Spinal cord (tissue), 10 donors: ENCODE results near the gene DLX2. TPM values are rescaled to one million over a fixed set of nuclear protein-coding genes. Genes with fewer than 3 reads are reported as not detected.
"Not testable (repeated sequence)": the region's sequence is repeated elsewhere in the genome, so short reads cannot be mapped to it uniquely, and the experiment has no call there.

Experiments used
- DNase-seq, 6 donors: peaks; one replicate each; pipeline versions ENCODE4 v3.0.0 to v3.0.0-alpha.2; 2013 to 2015; ENCODE audit warnings: low spot score in 6 of 6, low read depth in 4 of 6
- H3K27ac ChIP-seq: one replicate; pipeline ENCODE4 v1.5.1; 2013; ENCODE audit warnings: low read depth, low read length, control low read depth
- H3K27me3 ChIP-seq: one replicate; pipeline ENCODE4 v1.6.1; 2013; ENCODE audit warnings: low read length; ENCODE audit not compliant: control insufficient read depth, insufficient read depth
- H3K36me3 ChIP-seq: one replicate; pipeline ENCODE4 v1.6.1; 2013; ENCODE audit warnings: low read length; ENCODE audit not compliant: control insufficient read depth, insufficient read depth
- H3K4me1 ChIP-seq: one replicate; pipeline ENCODE4 v1.6.1; 2013; ENCODE audit warnings: low read length; ENCODE audit not compliant: control insufficient read depth, insufficient read depth
- H3K4me3 ChIP-seq: one replicate; pipeline ENCODE4 v1.5.1; 2013; ENCODE audit warnings: low read depth, low read length, control low read depth
- H3K9me3 ChIP-seq: one replicate; pipeline ENCODE4 v1.6.1; 2013; ENCODE audit warnings: low read length; ENCODE audit not compliant: control insufficient read depth, insufficient read depth
- WGBS: methylation state at CpG from one replicate; pipeline ENCODE4 v1.1.5; 2013; ENCODE audit warnings: missing lambda C conversion rate; ENCODE audit not compliant: insufficient coverage; 5-methylcytosine and 5-hydroxymethylcytosine counted together
- polyA plus RNA-seq, 2 donors: library from polyadenylated mRNA; unstranded; fragments of 120-200 nt; gene quantifications; one replicate each; pipeline ENCODE4 v1.2.1, GENCODE V29; 2013; ENCODE audit not compliant: insufficient read length in 2 of 2
- total RNA-seq, 2 donors: library from RNA; depleted of rRNA in 1 of 2; stranded (reverse); fragments of 120-200 nt in 1 of 2; fragments of >200 nt in 1 of 2; gene quantifications; one replicate each; pipeline versions ENCODE4 v1.2.3 to v1.2.4, GENCODE V29; 2013 to 2014
- donor health status: healthy.

The DLX2 gene
- total and polyA plus RNA-seq, 4 donors: 0.28 TPM; not detected in 3

DNA sequence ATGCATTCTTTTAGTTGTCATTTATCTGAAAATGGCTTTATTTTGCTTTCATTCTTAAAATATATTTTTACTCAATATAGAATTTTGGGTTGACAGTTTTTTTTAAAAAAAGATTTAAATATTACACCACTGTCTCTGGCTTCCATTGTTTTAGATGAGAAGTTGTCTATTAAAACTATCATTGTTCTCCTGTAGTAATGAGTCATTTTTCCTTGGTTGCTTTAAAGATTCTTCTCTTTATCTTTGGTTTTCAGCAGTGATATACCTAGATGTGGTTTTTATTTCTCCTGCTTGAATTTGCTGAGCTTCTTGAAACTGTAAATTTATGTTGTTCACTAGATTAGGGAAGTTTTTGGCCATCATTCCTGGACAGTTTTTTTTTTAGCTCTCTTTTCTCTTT, 26.7 kb upstream of the DLX2 start:
- Histone ChIP-seq H3K9me3 (no peaks in the 10 kb centered on the region), H3K4me3 (no peak overlapping the region), H3K27ac (no peak overlapping the region), H3K36me3 (no peaks in the 10 kb centered on the region), H3K27me3 (no peaks in the 10 kb centered on the region), H3K4me1 (no peaks in the 10 kb centered on the region)
- no peak for DNase-seq

DNA sequence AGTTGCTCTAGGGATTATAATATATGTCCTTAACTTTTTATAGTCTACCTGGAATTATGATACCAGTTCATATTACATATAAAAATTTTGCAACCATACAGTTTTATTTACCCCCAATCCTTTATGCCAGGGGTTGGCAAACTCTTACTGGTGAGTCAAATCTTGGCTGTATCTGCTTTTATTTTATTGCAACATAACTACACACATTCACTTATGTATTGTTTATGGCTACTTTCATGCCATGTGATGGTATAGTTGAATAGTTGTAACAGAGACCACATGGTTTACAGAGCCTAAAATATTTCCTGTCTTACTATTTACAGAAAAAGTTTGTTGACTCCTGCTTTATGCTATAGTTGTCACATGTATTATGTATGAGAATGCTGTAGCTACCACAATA, 25.8 kb upstream of the DLX2 start:
- H3K27me3 ChIP-seq: no peaks in the 10 kb centered on the region
- no peak overlapping the region for H3K27ac ChIP-seq
- no peak for DNase-seq
- no peaks in the 10 kb centered on the region for H3K9me3 ChIP-seq
- H3K4me1 ChIP-seq: no peaks in the 10 kb centered on the region
- no peak overlapping the region for H3K4me3 ChIP-seq
- no peaks in the 10 kb centered on the region for H3K36me3 ChIP-seq

DNA sequence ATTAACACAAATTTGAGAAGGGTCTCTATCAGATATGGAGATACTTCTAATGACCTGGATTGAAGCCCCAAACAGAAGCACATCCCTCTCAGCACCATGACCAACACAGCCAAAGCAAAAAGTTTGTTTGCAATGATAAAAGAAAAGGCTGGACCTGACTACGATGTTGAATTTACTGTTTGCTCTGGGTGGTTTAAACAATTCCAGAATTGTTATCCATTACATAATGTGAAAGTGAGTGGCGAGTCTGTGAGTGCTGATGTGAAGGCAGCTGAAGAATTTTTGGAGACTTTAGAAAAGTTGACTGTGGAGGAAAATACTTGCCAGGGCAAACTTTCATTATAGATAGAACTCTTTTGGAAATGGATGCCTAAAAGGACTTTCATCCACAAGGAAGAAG, 17.4 kb upstream of the DLX2 start:
- Histone ChIP-seq H3K4me1 (no peaks in the 10 kb centered on the region), H3K36me3 (no peaks in the 10 kb centered on the region), H3K27ac (no peak overlapping the region), H3K4me3 (no peak overlapping the region), H3K9me3 (no peaks in the 10 kb centered on the region), H3K27me3 (no peaks in the 10 kb centered on the region)
- no peak for DNase-seq
- WGBS: no CpG with 5 or more reads among the region's 2 CpGs

DNA sequence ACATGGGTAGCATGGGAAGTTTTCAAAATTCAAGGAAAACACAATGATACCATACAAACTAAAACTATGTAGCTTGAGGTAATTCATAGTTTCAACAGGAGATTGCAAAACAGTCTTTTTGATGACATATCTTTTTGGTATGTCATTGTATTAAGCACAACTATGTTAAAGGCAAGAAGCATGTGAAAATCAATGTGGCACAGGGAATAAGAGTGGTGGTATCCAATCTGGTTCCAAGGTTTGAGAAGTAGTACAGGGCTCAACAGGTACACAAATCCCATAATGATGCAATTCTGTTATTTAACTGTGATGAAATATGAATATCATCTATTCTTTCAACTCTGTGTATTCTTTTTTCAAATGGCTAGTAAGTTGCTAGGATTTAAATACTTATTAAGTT, 16.4 kb upstream of the DLX2 start:
- Histone ChIP-seq H3K4me1 (no peaks in the 10 kb centered on the region), H3K9me3 (no peaks in the 10 kb centered on the region), H3K27ac (no peak overlapping the region), H3K36me3 (no peaks in the 10 kb centered on the region), H3K27me3 (no peaks in the 10 kb centered on the region), H3K4me3 (no peak overlapping the region)
- DNase-seq: no peak

DNA sequence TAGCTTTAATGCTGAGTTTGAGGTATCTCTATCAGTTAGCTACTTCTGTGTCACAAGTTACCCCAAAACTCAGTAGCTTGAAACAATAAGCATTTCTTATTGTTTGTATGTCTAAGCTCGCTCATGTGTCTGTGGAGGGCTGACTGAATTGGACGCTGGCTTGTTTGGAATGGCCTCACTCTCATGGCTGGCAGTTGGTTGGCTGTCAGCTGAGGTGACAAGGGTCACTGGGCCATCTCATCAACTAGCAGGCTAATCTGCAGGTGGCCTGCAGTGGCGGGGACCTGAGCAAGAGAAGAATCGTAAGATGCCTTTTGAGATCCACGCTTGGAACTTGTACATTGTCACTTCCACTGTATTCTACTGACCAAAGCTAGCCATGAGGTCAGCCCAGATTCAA, 13.4 kb upstream of the DLX2 start:
- no peaks in the 10 kb centered on the region for H3K4me1 ChIP-seq
- DNase-seq: no peak
- no peak overlapping the region for H3K4me3 ChIP-seq
- no peaks in the 10 kb centered on the region for H3K36me3 ChIP-seq
- no peaks in the 10 kb centered on the region for H3K27me3 ChIP-seq
- no peaks in the 10 kb centered on the region for H3K9me3 ChIP-seq
- 79% methylated on average over 3 of the region's 5 CpGs for WGBS
- H3K27ac ChIP-seq: no peak overlapping the region

DNA sequence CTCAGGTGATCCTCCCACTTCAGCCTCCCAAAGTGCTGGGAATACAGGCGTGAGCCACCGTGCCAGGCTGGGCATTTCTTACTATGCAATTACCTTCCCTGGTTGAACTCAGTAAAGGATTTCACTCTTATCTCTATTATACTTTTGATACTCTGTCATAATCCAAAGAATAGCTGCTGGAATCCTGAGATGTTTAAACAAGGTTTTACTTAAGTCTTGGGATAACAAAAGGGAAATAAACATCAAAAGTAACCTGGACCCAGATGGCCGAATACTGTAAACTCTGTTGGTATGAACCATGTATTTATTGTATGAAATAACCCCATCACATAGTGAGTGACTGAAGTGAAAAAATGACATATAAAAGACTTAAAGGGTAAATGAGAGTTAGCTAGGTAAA, 11.9 kb upstream of the DLX2 start:
- no peaks in the 10 kb centered on the region for H3K4me1 ChIP-seq
- 90% methylated on average over 2 of the region's 3 CpGs for WGBS
- no peak for DNase-seq

DNA sequence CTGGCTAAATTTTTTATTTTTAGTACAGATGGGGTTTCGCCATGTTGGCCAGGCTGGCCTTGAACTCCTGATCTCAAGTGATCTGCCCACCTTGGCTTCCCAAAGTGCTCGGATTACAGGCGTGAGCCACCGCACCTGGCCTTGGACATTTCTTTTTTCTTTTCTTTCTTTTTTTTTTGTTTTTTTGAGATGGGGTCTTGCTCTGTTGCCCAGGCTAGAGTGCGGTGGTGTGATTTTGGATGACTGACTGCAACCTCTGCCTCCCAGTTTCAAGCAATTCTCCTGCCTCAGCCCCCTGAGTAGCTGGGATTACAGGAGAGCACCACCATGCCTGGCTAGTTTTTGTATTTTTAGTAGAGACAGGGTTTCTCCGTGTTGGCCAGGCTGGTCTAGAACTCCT, 11.5 kb upstream of the DLX2 start:
- not testable (repeated sequence) for H3K4me3 ChIP-seq, DNase-seq, H3K9me3 ChIP-seq, H3K27ac ChIP-seq, H3K4me1 ChIP-seq, H3K36me3 ChIP-seq
- peaks cover 15% of the 10 kb centered on the region for H3K27me3 ChIP-seq
- WGBS: no CpG with 5 or more reads among the region's 6 CpGs

More for the DNA sequence above, 11.9 kb upstream of the DLX2 start:
- H3K9me3 ChIP-seq: no peaks in the 10 kb centered on the region
- no peak overlapping the region for H3K4me3 ChIP-seq
- H3K27me3 ChIP-seq: peaks cover 11% of the 10 kb centered on the region
- no peak overlapping the region for H3K27ac ChIP-seq
- H3K36me3 ChIP-seq: no peaks in the 10 kb centered on the region

DNA sequence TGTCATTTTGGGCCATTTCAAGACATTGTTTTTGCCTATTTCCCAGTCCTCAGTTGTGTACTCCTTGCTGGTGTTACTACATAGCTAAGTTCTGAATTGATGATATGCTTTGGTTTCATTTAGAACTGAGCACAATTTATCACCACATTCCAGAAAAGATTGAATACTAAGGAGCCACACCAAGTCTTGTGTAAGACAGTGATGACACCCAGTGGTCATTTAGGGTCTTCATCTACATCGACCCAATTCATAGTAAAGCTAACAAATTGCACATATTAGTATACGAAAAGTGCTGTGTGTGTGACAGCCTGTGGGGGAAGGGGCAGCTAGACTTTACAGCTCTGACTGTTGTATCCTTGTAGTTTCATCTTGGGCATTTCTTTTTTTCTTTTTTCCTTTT, 10.9 kb upstream of the DLX2 start:
- no peak overlapping the region for H3K27ac ChIP-seq
- peaks cover 20% of the 10 kb centered on the region for H3K27me3 ChIP-seq
- no CpG with 5 or more reads among the region's 2 CpGs for WGBS
- no peaks in the 10 kb centered on the region for H3K9me3 ChIP-seq
- peak in 2 of 6 donors; percentile 50 to 74 for DNase-seq
- peaks cover under 1% of the 10 kb centered on the region for H3K4me1 ChIP-seq
- H3K36me3 ChIP-seq: no peaks in the 10 kb centered on the region
- H3K4me3 ChIP-seq: no peak overlapping the region

DNA sequence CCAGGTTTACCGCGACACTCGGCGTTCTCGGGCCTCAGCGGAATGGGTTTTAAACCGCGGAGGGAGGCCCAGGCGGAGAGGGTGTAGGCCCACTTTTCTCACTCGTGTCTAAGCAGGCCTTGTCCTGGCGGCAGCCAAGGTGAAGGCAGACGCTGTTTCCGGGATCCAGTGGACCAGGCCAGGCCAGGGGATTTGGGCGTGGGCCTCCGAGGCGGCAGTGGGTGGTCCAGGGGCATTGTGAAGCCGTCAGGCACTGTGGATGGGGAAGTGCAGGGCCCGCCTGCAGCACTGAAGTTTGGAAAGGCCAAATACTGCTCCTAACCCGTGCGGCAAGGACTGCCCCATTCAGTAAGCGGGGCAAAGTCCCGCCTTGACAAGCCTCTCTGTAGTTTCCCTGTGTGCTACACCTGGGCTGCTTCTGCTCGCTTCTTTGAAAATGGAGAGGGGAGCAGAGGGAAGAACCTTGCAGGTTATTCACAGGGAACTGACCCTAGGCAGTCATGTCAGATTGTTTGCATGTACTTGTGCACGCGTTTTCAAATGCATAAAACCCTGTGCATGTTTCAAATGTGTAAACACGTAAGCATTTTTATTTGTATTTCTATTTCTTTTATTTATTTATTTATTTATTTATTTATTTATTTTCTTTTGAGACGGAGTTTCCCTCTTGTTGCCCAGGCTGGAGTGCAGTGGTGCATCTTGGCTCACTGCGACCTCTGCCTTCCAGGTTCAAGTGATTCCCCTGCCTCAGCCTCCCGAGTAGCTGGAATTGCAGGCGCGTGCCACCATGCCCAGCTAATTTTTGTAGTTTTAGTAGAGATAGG, 7.5 kb upstream of the DLX2 start:
- DNase-seq: peak in 1 of 6 donors; percentile 2
- H3K4me3 ChIP-seq: no peak overlapping the region
- H3K4me1 ChIP-seq: peaks cover 24% of the 10 kb centered on the region
- no peak overlapping the region for H3K27ac ChIP-seq
- 40% methylated on average over 25 of the region's 31 CpGs for WGBS
- no peaks in the 10 kb centered on the region for H3K36me3 ChIP-seq
- no peaks in the 10 kb centered on the region for H3K9me3 ChIP-seq
- H3K27me3 ChIP-seq: peaks cover 54% of the 10 kb centered on the region

DNA sequence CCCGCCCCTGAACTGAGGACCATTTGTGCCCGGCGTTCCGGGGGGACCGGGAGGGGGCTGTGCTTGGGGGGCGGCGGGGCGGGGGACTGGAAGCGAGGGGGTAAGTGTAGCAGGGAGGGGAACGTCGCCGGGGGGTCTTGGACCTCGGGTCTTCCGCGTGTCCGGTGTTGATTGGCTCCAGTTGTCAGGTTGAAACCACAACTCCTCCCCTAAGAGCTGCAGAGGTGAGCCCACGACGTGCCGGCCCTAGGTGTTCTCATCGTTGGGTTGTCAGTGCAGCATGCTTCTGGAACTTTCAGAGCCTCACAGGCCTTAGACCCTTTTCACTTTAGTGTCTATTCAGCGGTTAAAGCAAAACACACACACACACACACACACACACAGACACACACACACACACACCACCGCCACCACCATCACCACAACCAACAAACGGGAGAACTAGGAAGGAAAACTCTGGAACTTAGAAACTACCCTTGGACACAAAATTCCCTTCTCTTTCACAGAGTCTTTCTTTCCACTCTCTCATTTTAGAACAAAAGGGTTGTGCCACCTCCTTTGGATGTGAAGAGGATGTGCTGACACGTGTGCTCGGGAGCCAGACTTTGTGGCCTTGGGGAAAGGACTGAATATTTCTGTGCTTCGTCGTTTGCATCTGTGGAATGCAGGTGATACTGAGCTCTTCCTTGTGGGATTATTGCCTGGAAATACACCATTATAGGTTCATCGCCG, 6.7 kb upstream of the DLX2 start:
- DNase-seq: peak in 1 of 6 donors; percentile 2
- Histone ChIP-seq H3K27me3 (peaks cover 62% of the 10 kb centered on the region), H3K4me1 (peaks cover 24% of the 10 kb centered on the region), H3K27ac (no peak overlapping the region), H3K9me3 (no peaks in the 10 kb centered on the region), H3K36me3 (no peaks in the 10 kb centered on the region), H3K4me3 (no peak overlapping the region)
- 18% methylated on average over 15 of the region's 29 CpGs for WGBS
